22Rv1 (cell line): ENCODE data around the gene KRT4.

Source experiments
- ZFX ChIP-seq: fragments of 450-650 bp; IDR thresholded peaks from 2 replicates; pipeline ENCODE4 v1.6.1; 2017; ENCODE audit warnings: antibody characterized with exemption, borderline replicate concordance
- TF ChIP-seq, protein P1 (sequence below): fragments of 450-650 bp; IDR thresholded peaks from 2 replicates; pipeline ENCODE4 v1.5.1; 2017; ENCODE audit warnings: mild to moderate bottlenecking

DNA sequence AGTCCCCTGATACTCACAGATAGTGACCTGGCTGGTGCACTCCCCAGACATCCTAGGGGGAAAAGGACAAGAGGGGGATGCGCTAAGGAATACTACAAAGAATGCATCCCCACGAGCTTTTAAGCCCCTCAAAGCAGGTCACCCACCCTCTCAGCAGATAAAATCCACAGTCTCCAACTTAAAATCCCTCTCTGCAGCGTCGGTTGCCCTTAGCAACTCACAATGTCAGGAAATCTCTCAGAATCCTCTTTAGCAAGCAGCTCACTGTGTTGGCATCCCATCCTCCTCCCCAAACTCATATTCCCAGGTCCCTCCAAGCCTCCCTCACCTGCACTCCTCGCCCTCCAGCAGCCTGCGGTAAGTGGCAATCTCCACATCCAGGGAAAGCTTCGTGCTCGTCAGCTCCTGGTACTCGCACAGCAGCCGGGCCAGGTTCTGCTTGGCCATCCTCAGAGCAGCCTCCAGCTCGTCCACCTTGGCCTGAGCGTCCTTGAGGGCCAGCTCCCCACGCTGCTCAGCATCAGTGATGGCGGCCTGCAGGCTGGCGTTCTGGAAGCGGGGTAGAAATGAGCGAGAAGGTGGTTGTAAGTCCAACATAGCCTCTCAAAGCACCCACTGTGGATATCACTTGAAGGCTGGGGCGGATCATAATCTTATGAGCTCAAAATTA, 25.7 kb upstream of the KRT4 start:
- TF ChIP-seq, protein P1, sequence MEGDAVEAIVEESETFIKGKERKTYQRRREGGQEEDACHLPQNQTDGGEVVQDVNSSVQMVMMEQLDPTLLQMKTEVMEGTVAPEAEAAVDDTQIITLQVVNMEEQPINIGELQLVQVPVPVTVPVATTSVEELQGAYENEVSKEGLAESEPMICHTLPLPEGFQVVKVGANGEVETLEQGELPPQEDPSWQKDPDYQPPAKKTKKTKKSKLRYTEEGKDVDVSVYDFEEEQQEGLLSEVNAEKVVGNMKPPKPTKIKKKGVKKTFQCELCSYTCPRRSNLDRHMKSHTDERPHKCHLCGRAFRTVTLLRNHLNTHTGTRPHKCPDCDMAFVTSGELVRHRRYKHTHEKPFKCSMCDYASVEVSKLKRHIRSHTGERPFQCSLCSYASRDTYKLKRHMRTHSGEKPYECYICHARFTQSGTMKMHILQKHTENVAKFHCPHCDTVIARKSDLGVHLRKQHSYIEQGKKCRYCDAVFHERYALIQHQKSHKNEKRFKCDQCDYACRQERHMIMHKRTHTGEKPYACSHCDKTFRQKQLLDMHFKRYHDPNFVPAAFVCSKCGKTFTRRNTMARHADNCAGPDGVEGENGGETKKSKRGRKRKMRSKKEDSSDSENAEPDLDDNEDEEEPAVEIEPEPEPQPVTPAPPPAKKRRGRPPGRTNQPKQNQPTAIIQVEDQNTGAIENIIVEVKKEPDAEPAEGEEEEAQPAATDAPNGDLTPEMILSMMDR = no peak
- no peak for TF ChIP-seq ZFX
